ENCODE measurements around the gene TRIM46. TPM values are rescaled to one million over a fixed set of nuclear protein-coding genes. Genes with fewer than 3 reads are reported as not detected.

TRIM46 gene
- polyA plus RNA-seq, 3 donors: 0.13 TPM; not detected in 2

DNA sequence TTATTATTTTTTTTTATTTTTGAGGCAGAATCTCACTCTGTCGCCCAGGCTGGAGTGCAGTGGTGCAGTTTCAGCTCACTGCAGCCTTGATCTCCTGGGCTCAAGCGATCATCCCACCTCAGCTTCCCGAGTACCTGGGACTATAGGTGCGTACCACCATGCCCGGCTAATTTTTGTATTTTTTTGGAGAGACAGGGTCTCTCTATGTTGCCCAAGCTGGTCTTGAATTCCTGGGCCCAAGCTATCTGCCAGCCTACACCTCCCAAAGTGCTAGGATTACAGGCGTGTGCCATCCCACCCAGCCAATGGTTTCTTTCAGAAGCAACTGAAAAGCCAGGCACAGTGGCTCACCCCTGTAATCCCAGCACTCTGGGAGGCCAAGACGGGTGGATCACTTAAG, 2.8 kb upstream of the TRIM46 start:
- Mint-ChIP-seq H3K27ac (peak overlapping the region in 1 of 7 donors; percentile 25), H3K4me3 (no peak overlapping the region)

DNA sequence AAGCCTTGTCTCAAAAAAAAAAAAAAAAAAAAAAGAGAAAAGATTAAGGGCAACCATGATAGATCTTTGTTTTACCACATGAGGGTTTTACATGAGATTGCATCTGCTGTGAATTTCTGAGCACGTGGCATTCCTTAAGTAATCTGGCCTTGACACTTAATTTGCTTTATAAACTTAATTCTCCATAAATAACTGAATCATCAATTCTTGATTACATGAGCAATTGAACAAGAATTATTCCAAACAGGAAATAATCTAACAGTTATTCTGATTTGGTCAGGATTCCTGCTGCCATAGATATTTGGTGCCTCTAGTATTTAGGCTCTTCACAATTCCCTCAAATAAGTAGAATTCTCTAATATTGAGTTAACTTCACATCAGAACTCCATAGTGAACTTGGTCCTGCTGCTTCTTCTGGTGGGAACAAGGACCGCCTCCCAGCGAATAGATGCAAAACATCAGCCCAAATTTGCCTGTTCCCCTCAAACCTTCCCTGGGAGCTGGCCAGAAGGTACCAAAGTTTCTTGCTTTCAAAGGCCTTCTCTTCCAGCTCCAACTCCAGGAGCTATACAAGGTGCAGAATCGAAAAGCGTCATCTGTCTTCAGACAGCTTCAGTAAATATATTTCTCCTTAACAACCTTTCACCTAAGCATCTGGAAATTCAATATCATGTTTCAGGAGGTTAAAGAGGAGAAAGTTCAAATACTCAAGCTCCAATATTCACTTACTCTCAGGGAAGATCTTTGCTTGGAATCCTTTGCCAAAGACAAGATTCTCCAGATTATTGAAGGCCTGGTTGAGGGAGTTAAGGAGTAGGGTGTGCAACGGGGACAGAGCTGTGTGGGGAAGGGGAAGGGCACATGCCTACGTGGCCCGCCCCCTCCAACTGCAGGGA, 1.6 kb upstream of the TRIM46 start:
- Histone ChIP-seq H4K20me1 (ENCODE audit: insufficient read depth, low read length) (no peaks in the 10 kb centered on the region), H3K79me2 (ENCODE audit: insufficient read depth, low read length) (peaks cover 21% of the 10 kb centered on the region), H3K9ac (ENCODE audit: insufficient read depth, low read length, poor library complexity, severe bottlenecking) (peak overlapping the region; percentile 84), H3K27me3 (ENCODE audit: control insufficient read depth in 2 of 2, insufficient read depth in 2 of 2, low read length in 2 of 2) (peaks cover 0 to 2% of the 10 kb centered on the region in 2 donors), H3K36me3 (replicated peaks in 1 of 2; ENCODE audit: control insufficient read depth in 1 of 2, insufficient read depth in 2 of 2, low read length in 2 of 2) (peaks cover 14 to 19% of the 10 kb centered on the region in 2 donors), H3K4me1 (ENCODE audit: control insufficient read depth in 1 of 2, insufficient read depth in 2 of 2, low read length in 2 of 2) (peaks cover 35 to 42% of the 10 kb centered on the region in 2 donors), H3K9me3 (replicated peaks in 1 of 2; ENCODE audit: control insufficient read depth in 1 of 2, insufficient read depth in 1 of 2, low read length in 2 of 2) (no peaks in the 10 kb centered on the region), H3K27ac (ENCODE audit: low read depth in 1 of 2, low read length in 2 of 2) (peak overlapping the region; percentile 69 to 90), H3K4me2 (replicated peaks; ENCODE audit: extremely low read depth, low read length, poor library complexity, severe bottlenecking) (peak overlapping the region; percentile 86), H2AFZ (ENCODE audit: insufficient read depth, low read depth, low read length, poor library complexity, severe bottlenecking) (peak overlapping the region; percentile 96), H3K4me3 (replicated peaks in 1 of 3; ENCODE audit: low read depth in 2 of 3, low read length in 3 of 3) (peak overlapping the region; percentile 70 to 95 (median 91))
- TF ChIP-seq, protein P1, sequence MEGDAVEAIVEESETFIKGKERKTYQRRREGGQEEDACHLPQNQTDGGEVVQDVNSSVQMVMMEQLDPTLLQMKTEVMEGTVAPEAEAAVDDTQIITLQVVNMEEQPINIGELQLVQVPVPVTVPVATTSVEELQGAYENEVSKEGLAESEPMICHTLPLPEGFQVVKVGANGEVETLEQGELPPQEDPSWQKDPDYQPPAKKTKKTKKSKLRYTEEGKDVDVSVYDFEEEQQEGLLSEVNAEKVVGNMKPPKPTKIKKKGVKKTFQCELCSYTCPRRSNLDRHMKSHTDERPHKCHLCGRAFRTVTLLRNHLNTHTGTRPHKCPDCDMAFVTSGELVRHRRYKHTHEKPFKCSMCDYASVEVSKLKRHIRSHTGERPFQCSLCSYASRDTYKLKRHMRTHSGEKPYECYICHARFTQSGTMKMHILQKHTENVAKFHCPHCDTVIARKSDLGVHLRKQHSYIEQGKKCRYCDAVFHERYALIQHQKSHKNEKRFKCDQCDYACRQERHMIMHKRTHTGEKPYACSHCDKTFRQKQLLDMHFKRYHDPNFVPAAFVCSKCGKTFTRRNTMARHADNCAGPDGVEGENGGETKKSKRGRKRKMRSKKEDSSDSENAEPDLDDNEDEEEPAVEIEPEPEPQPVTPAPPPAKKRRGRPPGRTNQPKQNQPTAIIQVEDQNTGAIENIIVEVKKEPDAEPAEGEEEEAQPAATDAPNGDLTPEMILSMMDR (IDR thresholded peaks at IDR 0.05): no peak
- no peaks in the 10 kb centered on the region for H3K9me3 Mint-ChIP-seq
- peaks cover 42% of the 10 kb centered on the region for H3K4me1 Mint-ChIP-seq
- DNase-seq: no peak
- WGBS (ENCODE audit: insufficient coverage): 39% methylated on average over 6 of the region's 8 CpGs
- H3K27me3 Mint-ChIP-seq (ENCODE audit: low read depth in 3 of 3): peaks cover 8 to 30% (median 28%) of the 10 kb centered on the region in 3 donors
- intact Hi-C loops (cut with micrococcal nuclease): loop anchor here in 1 of 2 donors (5.0 kb wide), 1 partner anchor 35 kb away; the partner anchor contains the start of gene SLC50A1
- H3K4me3 Mint-ChIP-seq: peak overlapping the region; percentile 93 to 96
- peak overlapping the region in 6 of 7 donors; percentile 84 to 96 (median 94) for H3K27ac Mint-ChIP-seq
- H3K36me3 Mint-ChIP-seq: peaks cover 19 to 30% of the 10 kb centered on the region in 2 donors

More for the DNA sequence above, 2.8 kb upstream of the TRIM46 start:
- Histone ChIP-seq H3K36me3 (replicated peaks in 1 of 2; ENCODE audit: control insufficient read depth in 1 of 2, insufficient read depth in 2 of 2, low read length in 2 of 2) (peaks cover 14 to 19% of the 10 kb centered on the region in 2 donors), H3K4me3 (replicated peaks in 1 of 3; ENCODE audit: low read depth in 2 of 3, low read length in 3 of 3) (no peak overlapping the region), H3K27ac (ENCODE audit: low read depth in 1 of 2, low read length in 2 of 2) (no peak overlapping the region), H3K27me3 (ENCODE audit: control insufficient read depth in 2 of 2, insufficient read depth in 2 of 2, low read length in 2 of 2) (peaks cover 0 to 13% of the 10 kb centered on the region in 2 donors), H3K9me3 (replicated peaks in 1 of 2; ENCODE audit: control insufficient read depth in 1 of 2, insufficient read depth in 1 of 2, low read length in 2 of 2) (no peaks in the 10 kb centered on the region), H3K4me2 (replicated peaks; ENCODE audit: extremely low read depth, low read length, poor library complexity, severe bottlenecking) (no peak overlapping the region), H3K9ac (ENCODE audit: insufficient read depth, low read length, poor library complexity, severe bottlenecking) (no peak overlapping the region), H3K79me2 (ENCODE audit: insufficient read depth, low read length) (peaks cover 21% of the 10 kb centered on the region), H2AFZ (ENCODE audit: insufficient read depth, low read depth, low read length, poor library complexity, severe bottlenecking) (no peak overlapping the region), H4K20me1 (ENCODE audit: insufficient read depth, low read length) (no peaks in the 10 kb centered on the region), H3K4me1 (ENCODE audit: control insufficient read depth in 1 of 2, insufficient read depth in 2 of 2, low read length in 2 of 2) (peaks cover 44 to 47% of the 10 kb centered on the region in 2 donors)
- Mint-ChIP-seq H3K27me3 (ENCODE audit: low read depth in 3 of 3) (peaks cover 18 to 39% (median 36%) of the 10 kb centered on the region in 3 donors), H3K36me3 (peaks cover 19 to 30% of the 10 kb centered on the region in 2 donors), H3K4me1 (peaks cover 43% of the 10 kb centered on the region), H3K9me3 (peaks cover 0 to under 1% (median 0%) of the 10 kb centered on the region in 7 donors)
- no peak for DNase-seq
- WGBS (ENCODE audit: insufficient coverage): 100% methylated on average over 5 of the region's 7 CpGs
- intact Hi-C loops (cut with micrococcal nuclease): loop anchor here in 1 of 2 donors (5.0 kb wide), 1 partner anchor 34 kb away; the partner anchor contains the start of gene SLC50A1
- TF ChIP-seq, protein P1 (IDR thresholded peaks at IDR 0.05): no peak

All from CD14-positive monocyte (primary cell).